ENCODE data around the gene CCDC148.

Gene CCDC148

DNA sequence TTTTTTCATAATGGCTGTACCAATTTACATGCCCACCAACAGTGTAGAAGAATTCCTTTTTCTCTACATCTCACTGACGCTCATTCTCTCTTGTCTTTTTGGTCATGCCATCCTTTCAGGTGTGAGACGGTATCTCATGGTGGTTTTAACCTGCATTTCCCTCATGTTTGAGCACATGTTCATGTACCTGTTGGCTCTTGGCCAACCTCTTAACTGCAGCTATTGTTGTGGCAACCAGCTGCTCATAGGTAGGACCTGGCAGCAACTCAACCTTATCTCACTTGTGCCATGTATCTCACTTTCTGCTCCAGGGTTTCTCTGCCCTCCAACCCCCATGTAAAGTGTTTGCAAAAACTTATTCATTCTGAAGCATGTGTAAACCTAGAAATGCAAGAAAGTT lies 187.4 kb downstream of the CCDC148 start:
- Histone ChIP-seq H3K4me3 (replicated peaks; ENCODE audit: insufficient read depth, low read length) (no peak overlapping the region), H3K27me3 (ENCODE audit: insufficient read depth, poor library complexity, severe bottlenecking) (no peaks in the 10 kb centered on the region), H3K27ac (replicated peaks) (no peak overlapping the region)
- DNase-seq (ENCODE audit: low read depth in 1 of 2, low spot score in 1 of 2): no peak
- TF ChIP-seq GABPA (IDR thresholded peaks at IDR 0.05; ENCODE audit: low read depth) (no peak), SPI1 (IDR thresholded peaks at IDR 0.05; ENCODE audit: borderline replicate concordance, low read depth) (no peak), POLR2AphosphoS5 (IDR thresholded peaks at IDR 0.05; ENCODE audit: low read depth) (no peak), CTCF (IDR thresholded peaks at IDR 0.05; ENCODE audit: insufficient read depth, low read length) (no peak)
- TF ChIP-seq, protein P1, sequence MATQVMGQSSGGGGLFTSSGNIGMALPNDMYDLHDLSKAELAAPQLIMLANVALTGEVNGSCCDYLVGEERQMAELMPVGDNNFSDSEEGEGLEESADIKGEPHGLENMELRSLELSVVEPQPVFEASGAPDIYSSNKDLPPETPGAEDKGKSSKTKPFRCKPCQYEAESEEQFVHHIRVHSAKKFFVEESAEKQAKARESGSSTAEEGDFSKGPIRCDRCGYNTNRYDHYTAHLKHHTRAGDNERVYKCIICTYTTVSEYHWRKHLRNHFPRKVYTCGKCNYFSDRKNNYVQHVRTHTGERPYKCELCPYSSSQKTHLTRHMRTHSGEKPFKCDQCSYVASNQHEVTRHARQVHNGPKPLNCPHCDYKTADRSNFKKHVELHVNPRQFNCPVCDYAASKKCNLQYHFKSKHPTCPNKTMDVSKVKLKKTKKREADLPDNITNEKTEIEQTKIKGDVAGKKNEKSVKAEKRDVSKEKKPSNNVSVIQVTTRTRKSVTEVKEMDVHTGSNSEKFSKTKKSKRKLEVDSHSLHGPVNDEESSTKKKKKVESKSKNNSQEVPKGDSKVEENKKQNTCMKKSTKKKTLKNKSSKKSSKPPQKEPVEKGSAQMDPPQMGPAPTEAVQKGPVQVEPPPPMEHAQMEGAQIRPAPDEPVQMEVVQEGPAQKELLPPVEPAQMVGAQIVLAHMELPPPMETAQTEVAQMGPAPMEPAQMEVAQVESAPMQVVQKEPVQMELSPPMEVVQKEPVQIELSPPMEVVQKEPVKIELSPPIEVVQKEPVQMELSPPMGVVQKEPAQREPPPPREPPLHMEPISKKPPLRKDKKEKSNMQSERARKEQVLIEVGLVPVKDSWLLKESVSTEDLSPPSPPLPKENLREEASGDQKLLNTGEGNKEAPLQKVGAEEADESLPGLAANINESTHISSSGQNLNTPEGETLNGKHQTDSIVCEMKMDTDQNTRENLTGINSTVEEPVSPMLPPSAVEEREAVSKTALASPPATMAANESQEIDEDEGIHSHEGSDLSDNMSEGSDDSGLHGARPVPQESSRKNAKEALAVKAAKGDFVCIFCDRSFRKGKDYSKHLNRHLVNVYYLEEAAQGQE (IDR thresholded peaks at IDR 0.05; ENCODE audit: insufficient replicate concordance, low read depth): no peak

DNA sequence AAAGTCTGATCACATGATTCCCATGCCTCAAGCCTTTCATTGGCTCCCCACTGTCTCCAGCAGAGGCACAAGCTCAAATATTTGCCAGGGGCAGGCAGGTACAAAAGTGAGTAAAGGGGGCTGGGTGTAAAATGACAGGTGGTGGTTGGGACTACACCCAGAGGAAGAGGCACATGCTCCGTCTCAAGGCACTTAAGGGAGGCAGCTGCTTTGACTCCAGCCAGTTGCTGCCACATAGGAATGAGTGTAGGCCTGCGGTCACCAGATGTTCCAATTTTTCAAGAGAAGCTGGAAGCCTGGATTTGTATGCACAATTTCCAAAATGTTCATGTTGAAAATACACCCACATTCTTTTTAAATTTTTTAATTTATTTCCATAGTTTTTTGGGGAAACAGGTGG lies 190.4 kb downstream of the CCDC148 start:
- Histone ChIP-seq H3K27me3 (ENCODE audit: insufficient read depth, poor library complexity, severe bottlenecking) (no peaks in the 10 kb centered on the region), H3K4me3 (replicated peaks; ENCODE audit: insufficient read depth, low read length) (no peak overlapping the region), H3K27ac (replicated peaks) (no peak overlapping the region)
- TF ChIP-seq, protein P1 (IDR thresholded peaks at IDR 0.05; ENCODE audit: insufficient replicate concordance, low read depth): no peak
- TF ChIP-seq GABPA (IDR thresholded peaks at IDR 0.05; ENCODE audit: low read depth): no peak
- no peak for TF ChIP-seq POLR2AphosphoS5 (IDR thresholded peaks at IDR 0.05; ENCODE audit: low read depth)
- no peak for TF ChIP-seq SPI1 (IDR thresholded peaks at IDR 0.05; ENCODE audit: borderline replicate concordance, low read depth)
- no peak for TF ChIP-seq CTCF (IDR thresholded peaks at IDR 0.05; ENCODE audit: insufficient read depth, low read length)
- no peak for DNase-seq (ENCODE audit: low read depth in 1 of 2, low spot score in 1 of 2)

DNA sequence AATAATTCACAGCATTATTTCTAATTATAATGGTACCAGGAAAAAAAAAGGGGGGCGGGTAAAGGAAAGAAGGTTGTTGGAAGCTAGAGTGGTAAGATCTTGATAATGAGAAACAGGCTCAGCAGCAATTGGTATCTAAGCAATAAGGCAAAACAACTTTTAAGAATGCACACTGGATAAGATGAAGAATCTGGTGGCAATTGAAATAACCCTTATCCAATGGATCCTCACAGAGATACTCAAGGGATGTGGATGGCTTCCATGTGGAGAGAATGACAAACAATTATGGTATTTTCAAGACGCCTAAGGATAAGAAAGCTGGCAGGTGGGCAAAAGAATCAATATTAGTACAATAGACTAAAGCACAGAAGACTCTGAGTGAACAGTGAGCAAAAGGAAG lies 201.3 kb downstream of the CCDC148 start:
- H3K27ac ChIP-seq (replicated peaks): no peak overlapping the region
- DNase-seq (ENCODE audit: low read depth in 1 of 2, low spot score in 1 of 2): no peak
- H3K4me3 ChIP-seq (replicated peaks; ENCODE audit: insufficient read depth, low read length): no peak overlapping the region
- TF ChIP-seq POLR2AphosphoS5 (IDR thresholded peaks at IDR 0.05; ENCODE audit: low read depth) (no peak), GABPA (IDR thresholded peaks at IDR 0.05; ENCODE audit: low read depth) (no peak), CTCF (IDR thresholded peaks at IDR 0.05; ENCODE audit: insufficient read depth, low read length) (no peak), SPI1 (IDR thresholded peaks at IDR 0.05; ENCODE audit: borderline replicate concordance, low read depth) (no peak)
- TF ChIP-seq, protein P1 (IDR thresholded peaks at IDR 0.05; ENCODE audit: insufficient replicate concordance, low read depth): no peak
- peaks cover 5% of the 10 kb centered on the region for H3K27me3 ChIP-seq (ENCODE audit: insufficient read depth, poor library complexity, severe bottlenecking)

Data from HL-60 (cell line).